ENCODE measurements around the gene UNC50. TPM values are rescaled to one million over a fixed set of nuclear protein-coding genes. Genes with fewer than 3 reads are reported as not detected.
"Not testable (repeated sequence)": the region's sequence is repeated elsewhere in the genome, so short reads cannot be mapped to it uniquely, and the experiment has no call there.

Gene UNC50
- total and polyA plus RNA-seq, 7 experiments from 2014 or later, result 22.2 to 63.2 (median 41.1) TPM

- POLR2A ChIA-PET, result interaction anchor here (0.7 to 17.2 kb wide), 8 partner anchors 10 to 111 kb away, joined by 3 to 353 read pairs (median 6); partner anchors contain the start of gene MGAT4A
- H3K27me3 ChIP-seq (ENCODE audit: control insufficient read depth in 2 of 2, insufficient read depth in 2 of 2, low read length in 2 of 2), result no peaks in the 10 kb centered on the region
- peak overlapping the region; percentile 79 for H3K27ac ChIP-seq (ENCODE audit: low read depth, low read length)
- peak overlapping the region; percentile 44 for H3K4me3 ChIP-seq (ENCODE audit: low read length)
- no peaks in the 10 kb centered on the region for H3K27me3 Mint-ChIP-seq
- H3K9me3 Mint-ChIP-seq, result peaks cover 0 to 11% (median 0%) of the 10 kb centered on the region in 11 donors
- H3K4me1 Mint-ChIP-seq, result peaks cover 39 to 95% (median 87%) of the 10 kb centered on the region in 7 donors
- ATAC-seq (no peak), DNase-seq (peak in 6 of 9 donors; percentile 19 to 40 (median 28))
- peak overlapping the region; percentile 87 to 99 (median 95) for H3K27ac Mint-ChIP-seq
- CTCF ChIA-PET, result interaction anchor here (2.6 kb wide), 1 partner anchor 10 kb away, joined by 14 read pairs; no protein-coding TSS in a partner anchor
- peaks cover 8 to 54% (median 46%) of the 10 kb centered on the region in 5 donors for H3K36me3 Mint-ChIP-seq
- intact Hi-C loops (cut with micrococcal nuclease), result loop anchor here in 1 of 2 donors (2.0 to 5.0 kb wide), 3 partner anchors 70 to 197 kb away; no protein-coding TSS in a partner anchor
- H3K4me1 ChIP-seq (ENCODE audit: control insufficient read depth in 2 of 2, insufficient read depth in 2 of 2, low read length in 2 of 2), result peaks cover 75 to 91% of the 10 kb centered on the region in 2 donors
- H3K36me3 ChIP-seq (ENCODE audit: control insufficient read depth in 2 of 3, insufficient read depth in 3 of 3, low read length in 3 of 3), result no peaks in the 10 kb centered on the region
- no peaks in the 10 kb centered on the region for H3K9me3 ChIP-seq (ENCODE audit: control insufficient read depth in 2 of 3, low read length in 3 of 3)
- H3K4me3 Mint-ChIP-seq, result peak overlapping the region; percentile 62 to 93 (median 85)
These were observed 50.6 kb downstream of the UNC50 start for GRCh38 chr2:98658816-98659490.

- H3K27ac Mint-ChIP-seq, result peak overlapping the region; percentile 87 to 99 (median 95)
- H3K9me3 ChIP-seq (ENCODE audit: control insufficient read depth in 2 of 3, low read length in 3 of 3); H3K36me3 ChIP-seq (ENCODE audit: control insufficient read depth in 2 of 3, insufficient read depth in 3 of 3, low read length in 3 of 3); ATAC-seq; H3K27me3 Mint-ChIP-seq; H3K27me3 ChIP-seq (ENCODE audit: control insufficient read depth in 2 of 2, insufficient read depth in 2 of 2, low read length in 2 of 2): not testable (repeated sequence)
- peak overlapping the region; percentile 62 to 93 (median 85) for H3K4me3 Mint-ChIP-seq
- DNase-seq, result peak in 1 of 9 donors; percentile 18
- Histone ChIP-seq H3K4me1 (ENCODE audit: control insufficient read depth in 2 of 2, insufficient read depth in 2 of 2, low read length in 2 of 2) (peaks cover 72 to 91% of the 10 kb centered on the region in 2 donors), H3K27ac (ENCODE audit: low read depth, low read length) (peak overlapping the region; percentile 79), H3K4me3 (ENCODE audit: low read length) (peak overlapping the region; percentile 44)
- peaks cover 36 to 94% (median 86%) of the 10 kb centered on the region in 7 donors for H3K4me1 Mint-ChIP-seq
- H3K36me3 Mint-ChIP-seq, result peaks cover 8 to 53% (median 42%) of the 10 kb centered on the region in 5 donors
- POLR2A ChIA-PET, result interaction anchor here (1.0 to 17.2 kb wide), 7 partner anchors 10 to 111 kb away, joined by 3 to 353 read pairs (median 7); partner anchors contain the start of gene MGAT4A
- CTCF ChIA-PET, result interaction anchor here (2.6 kb wide), 1 partner anchor 10 kb away, joined by 14 read pairs; no protein-coding TSS in a partner anchor
- intact Hi-C loops (cut with micrococcal nuclease), result loop anchor here in 1 of 2 donors (2.0 to 5.0 kb wide), 3 partner anchors 69 to 197 kb away; no protein-coding TSS in a partner anchor
- H3K9me3 Mint-ChIP-seq, result peaks cover 0 to 11% (median 0%) of the 10 kb centered on the region in 11 donors
These were observed 51.1 kb downstream of the UNC50 start for GRCh38 chr2:98659491-98659840.

- POLR2A ChIA-PET, result interaction anchor here (0.6 to 17.2 kb wide), 17 partner anchors 8 to 173 kb away, joined by 3 to 353 read pairs (median 5); partner anchors contain the start of gene MGAT4A
- ATAC-seq (peak; percentile 76), DNase-seq (peak in 7 of 9 donors; percentile 55 to 83 (median 73))
- intact Hi-C loops (cut with micrococcal nuclease), result loop anchor here (1.0 to 5.0 kb wide), 7 partner anchors 8 to 211 kb away; no protein-coding TSS in a partner anchor
- H3K27me3 ChIP-seq (ENCODE audit: control insufficient read depth in 2 of 2, insufficient read depth in 2 of 2, low read length in 2 of 2), result no peaks in the 10 kb centered on the region
- peak overlapping the region; percentile 29 for H3K4me3 ChIP-seq (ENCODE audit: low read length)
- peaks cover 37 to 94% (median 76%) of the 10 kb centered on the region in 7 donors for H3K4me1 Mint-ChIP-seq
- no peaks in the 10 kb centered on the region for H3K27me3 Mint-ChIP-seq
- H3K27ac Mint-ChIP-seq, result peak overlapping the region; percentile 91 to 99 (median 97)
- peaks cover 4 to 27% (median 13%) of the 10 kb centered on the region in 11 donors for H3K9me3 Mint-ChIP-seq
- H3K9me3 ChIP-seq (ENCODE audit: control insufficient read depth in 2 of 3, low read length in 3 of 3), result no peaks in the 10 kb centered on the region
- peak overlapping the region; percentile 72 to 94 (median 86) for H3K4me3 Mint-ChIP-seq
- H3K27ac ChIP-seq (ENCODE audit: low read depth, low read length), result peak overlapping the region; percentile 79
- H3K36me3 ChIP-seq (ENCODE audit: control insufficient read depth in 2 of 3, insufficient read depth in 3 of 3, low read length in 3 of 3), result peaks cover 0 to 22% (median 4%) of the 10 kb centered on the region in 3 experiments
- H3K36me3 Mint-ChIP-seq, result peaks cover 27 to 72% (median 57%) of the 10 kb centered on the region in 5 donors
- H3K4me1 ChIP-seq (ENCODE audit: control insufficient read depth in 2 of 2, insufficient read depth in 2 of 2, low read length in 2 of 2), result peaks cover 56 to 73% of the 10 kb centered on the region in 2 donors
- CTCF ChIA-PET, result interaction anchor here (0.9 to 1.7 kb wide), 6 partner anchors 8 to 108 kb away, joined by 3 to 7 read pairs (median 4); no protein-coding TSS in a partner anchor
These were observed 55.2 kb downstream of the UNC50 start for GRCh38 chr2:98663511-98664090.

- peak overlapping the region; percentile 79 for H3K27ac ChIP-seq (ENCODE audit: low read depth, low read length)
These were observed 55.9 kb downstream of the UNC50 start for GRCh38 chr2:98664323-98664722.

GRCh38 chr2:98665677-98666076 is 57.3 kb downstream of the UNC50 start:
- POLR2A ChIA-PET, result interaction anchor here (0.6 to 17.2 kb wide), 8 partner anchors 8 to 1925 kb away, joined by 3 to 353 read pairs (median 3); partner anchors contain the start of gene MGAT4A
- peaks cover 39 to 57% of the 10 kb centered on the region in 2 donors for H3K4me1 ChIP-seq (ENCODE audit: control insufficient read depth in 2 of 2, insufficient read depth in 2 of 2, low read length in 2 of 2)
- peak overlapping the region; percentile 88 to 99 (median 97) for H3K27ac Mint-ChIP-seq
- peaks cover 0 to 41% (median 4%) of the 10 kb centered on the region in 3 experiments for H3K36me3 ChIP-seq (ENCODE audit: control insufficient read depth in 2 of 3, insufficient read depth in 3 of 3, low read length in 3 of 3)
- peaks cover 30 to 73% (median 57%) of the 10 kb centered on the region in 5 donors for H3K36me3 Mint-ChIP-seq
- peaks cover 30 to 92% (median 73%) of the 10 kb centered on the region in 7 donors for H3K4me1 Mint-ChIP-seq
- H3K4me3 ChIP-seq (ENCODE audit: low read length), result no peak overlapping the region
- no peaks in the 10 kb centered on the region for H3K27me3 ChIP-seq (ENCODE audit: control insufficient read depth in 2 of 2, insufficient read depth in 2 of 2, low read length in 2 of 2)
- DNase-seq (no peak), ATAC-seq (no peak)
- intact Hi-C loops (cut with micrococcal nuclease), result loop anchor here in 1 of 2 donors (1.0 kb wide), 1 partner anchor 63 kb away; no protein-coding TSS in a partner anchor
- peaks cover 4 to 34% (median 16%) of the 10 kb centered on the region in 11 donors for H3K9me3 Mint-ChIP-seq
- no peaks in the 10 kb centered on the region for H3K9me3 ChIP-seq (ENCODE audit: control insufficient read depth in 2 of 3, low read length in 3 of 3)
- CTCF ChIA-PET, result no interaction called here
- peak overlapping the region; percentile 22 to 84 (median 58) for H3K4me3 Mint-ChIP-seq
- H3K27ac ChIP-seq (ENCODE audit: low read depth, low read length), result peak overlapping the region; percentile 55
- no peaks in the 10 kb centered on the region for H3K27me3 Mint-ChIP-seq

More at GRCh38 chr2:98664323-98664722, 55.9 kb downstream of the UNC50 start:
- peaks cover 51 to 70% of the 10 kb centered on the region in 2 donors for H3K4me1 ChIP-seq (ENCODE audit: control insufficient read depth in 2 of 2, insufficient read depth in 2 of 2, low read length in 2 of 2)
- Mint-ChIP-seq H3K27ac (peak overlapping the region; percentile 91 to 99 (median 97)), H3K4me1 (peaks cover 35 to 93% (median 75%) of the 10 kb centered on the region in 7 donors), H3K36me3 (peaks cover 31 to 73% (median 58%) of the 10 kb centered on the region in 5 donors), H3K27me3 (no peaks in the 10 kb centered on the region), H3K4me3 (peak overlapping the region; percentile 56 to 94 (median 80)), H3K9me3 (peaks cover 4 to 34% (median 16%) of the 10 kb centered on the region in 11 donors)
- intact Hi-C loops (cut with micrococcal nuclease), result loop anchor here in 1 of 2 donors (1.0 to 5.0 kb wide), 5 partner anchors 12 to 212 kb away; no protein-coding TSS in a partner anchor
- ATAC-seq (peak; percentile 83), DNase-seq (peak in 8 of 9 donors; percentile 39 to 88 (median 80))
- H3K9me3 ChIP-seq (ENCODE audit: control insufficient read depth in 2 of 3, low read length in 3 of 3), result no peaks in the 10 kb centered on the region
- POLR2A ChIA-PET, result interaction anchor here (0.7 to 17.2 kb wide), 16 partner anchors 8 to 172 kb away, joined by 3 to 353 read pairs (median 6); partner anchors contain the start of gene MGAT4A
- no peaks in the 10 kb centered on the region for H3K27me3 ChIP-seq (ENCODE audit: control insufficient read depth in 2 of 2, insufficient read depth in 2 of 2, low read length in 2 of 2)
- CTCF ChIA-PET, result interaction anchor here (0.5 to 1.7 kb wide), 9 partner anchors 8 to 266 kb away, joined by 3 to 7 read pairs (median 3); no protein-coding TSS in a partner anchor
- H3K36me3 ChIP-seq (ENCODE audit: control insufficient read depth in 2 of 3, insufficient read depth in 3 of 3, low read length in 3 of 3), result peaks cover 0 to 29% (median 4%) of the 10 kb centered on the region in 3 experiments
- H3K4me3 ChIP-seq (ENCODE audit: low read length), result peak overlapping the region; percentile 14
